CD8-positive, alpha-beta memory T cell (primary cell): ENCODE data around the gene TC2N. TPM values are rescaled to one million over a fixed set of nuclear protein-coding genes. Genes with fewer than 3 reads are reported as not detected.

Source experiments
- CTCF ChIA-PET: fragments of 350-600 bp; sonication (Branson Sonifier 250); formaldehyde crosslinking; loops from one replicate; lab custom pipeline; 2021; ENCODE audit warnings: antibody characterized with exemption; lab: Charles Lee
- POLR2A ChIA-PET: fragments of 350-600 bp; sonication (Branson Sonifier 250); formaldehyde crosslinking; loops from one replicate; lab custom pipeline; 2021; ENCODE audit warnings: antibody characterized with exemption; lab: Charles Lee
- DNase-seq, 5 donors: peaks; one replicate each; pipeline versions ENCODE4 v3.0.0 to v3.0.0-alpha.2; 2020 to 2022; ENCODE audit warnings: mixed read lengths in 1 of 5
- H3K27ac ChIP-seq: one replicate; pipeline ENCODE4 v1.7.0; 2013; ENCODE audit warnings: low read depth, mild to moderate bottlenecking, low read length, moderate library complexity
- H3K27me3 ChIP-seq: 2 replicates; pipeline ENCODE4 v1.7.0; 2013; ENCODE audit warnings: low read length, mild to moderate bottlenecking; ENCODE audit not compliant: insufficient read depth, poor library complexity, severe bottlenecking
- H3K36me3 ChIP-seq: 2 replicates; pipeline ENCODE4 v1.7.0; 2013; ENCODE audit warnings: mild to moderate bottlenecking, low read length, moderate library complexity; ENCODE audit not compliant: insufficient read depth
- H3K4me1 ChIP-seq: 2 replicates; pipeline ENCODE4 v1.7.0; 2013; ENCODE audit warnings: mild to moderate bottlenecking, low read length, moderate library complexity; ENCODE audit not compliant: insufficient read depth
- H3K4me3 ChIP-seq: 2 replicates; pipeline ENCODE4 v1.7.0; 2013; ENCODE audit warnings: mild to moderate bottlenecking, low read length
- H3K9me3 ChIP-seq: 2 replicates; pipeline ENCODE4 v1.7.0; 2013; ENCODE audit warnings: mild to moderate bottlenecking, low read length
- H3K27ac Mint-ChIP-seq, 8 donors: one replicate each; pipeline ENCODE4 v1.8.0; 2020 to 2021; ENCODE audit warnings: mixed read lengths in 8 of 8, mild to moderate bottlenecking in 6 of 8, inconsistent platforms in 3 of 8, moderate library complexity in 3 of 8
- H3K27me3 Mint-ChIP-seq, 2 donors: one replicate each; pipeline ENCODE4 v1.8.0; 2020 to 2021; ENCODE audit warnings: mixed read lengths in 2 of 2, mild to moderate bottlenecking in 1 of 2, moderate library complexity in 1 of 2
- H3K36me3 Mint-ChIP-seq, 3 donors: one replicate each; pipeline ENCODE4 v1.8.0; 2020 to 2021; ENCODE audit warnings: mixed read lengths in 3 of 3, inconsistent platforms in 1 of 3, mild to moderate bottlenecking in 1 of 3
- H3K4me1 Mint-ChIP-seq, 3 donors: one replicate each; pipeline ENCODE4 v1.8.0; 2020 to 2021; ENCODE audit warnings: mixed read lengths in 3 of 3, inconsistent platforms in 1 of 3, mild to moderate bottlenecking in 1 of 3
- H3K4me3 Mint-ChIP-seq, 7 donors: one replicate each; pipeline ENCODE4 v1.8.0; 2020 to 2021; ENCODE audit warnings: mixed read lengths in 7 of 7, mild to moderate bottlenecking in 6 of 7, moderate library complexity in 4 of 7, inconsistent platforms in 2 of 7
- H3K9me3 Mint-ChIP-seq, 5 donors: one replicate each; pipeline ENCODE4 v1.8.0; 2020 to 2022; ENCODE audit warnings: mixed read lengths in 5 of 5, mild to moderate bottlenecking in 3 of 5, moderate library complexity in 2 of 5, inconsistent platforms in 1 of 5
- polyA plus RNA-seq: library from polyadenylated mRNA; unstranded; fragments of 300-500 nt; fragmentation: Illumina TruSeq; gene quantifications from one replicate; pipeline ENCODE4 v1.2.3, GENCODE V29; 2021
- total RNA-seq, 2 experiments: library from RNA; stranded (reverse); gene quantifications; one replicate each; pipeline ENCODE4 v1.2.3, GENCODE V29; 2021

Gene TC2N
- total RNA-seq, result 10 to 100 TPM; 43.1 to 45.2 TPM
- polyA plus RNA-seq, result 228 TPM

DNA sequence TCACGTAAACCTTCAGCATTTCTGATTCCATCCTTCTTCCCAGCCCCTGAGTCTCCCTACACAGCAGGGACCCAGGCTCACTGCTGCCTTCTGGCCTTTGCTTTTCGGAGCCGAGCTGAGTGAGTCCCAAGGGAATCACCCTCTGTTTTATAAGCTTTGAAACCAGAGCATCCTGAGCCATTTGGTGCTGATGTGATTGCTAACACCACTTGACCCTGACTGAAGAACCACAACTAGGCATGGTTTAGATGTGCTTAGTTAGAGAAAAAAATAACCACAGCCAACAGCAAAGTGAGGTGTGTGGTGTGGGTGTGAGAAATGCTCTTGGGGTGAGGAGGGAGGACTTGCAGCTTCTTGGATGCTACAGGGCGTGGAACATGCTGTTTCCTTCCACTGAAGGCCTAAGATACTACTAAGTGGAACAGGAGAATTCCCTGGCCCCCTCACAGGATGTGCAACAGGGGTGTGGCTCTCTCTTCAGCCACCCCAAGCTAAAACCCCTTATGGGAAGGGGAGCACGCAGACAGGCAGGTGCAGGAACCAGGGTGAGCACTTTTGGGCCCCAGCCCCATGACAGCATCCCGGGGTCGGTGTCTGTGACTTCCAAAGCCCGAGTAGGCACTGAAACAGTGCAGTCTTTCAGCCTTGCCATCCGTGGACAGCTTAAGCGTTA is at the start of gene TC2N:
Gene TC2N, minus strand, starts transcription at position 221 of the 673 bp plus-strand sequence. CDS start 53,767 bp downstream, outside the sequence.
- Histone ChIP-seq H3K27me3 (no peaks in the 10 kb centered on the region), H3K9me3 (no peaks in the 10 kb centered on the region), H3K27ac (peak within 1 kb of the TSS; percentile 38), H3K36me3 (no peaks in the 10 kb centered on the region), H3K4me3 (peak within 1 kb of the TSS; percentile 69), H3K4me1 (peaks cover 74% of the 10 kb centered on the region)
- H3K36me3 Mint-ChIP-seq, result peaks cover 15 to 49% (median 25%) of the 10 kb centered on the region in 3 donors
- no peaks in the 10 kb centered on the region for H3K27me3 Mint-ChIP-seq
- ChIA-PET POLR2A (interaction anchor here (0.7 to 1.8 kb wide), 9 partner anchors 9 to 36 kb away, joined by 3 to 15 read pairs (median 6); no protein-coding TSS in a partner anchor), CTCF (interaction anchor here (1.0 to 3.5 kb wide), 8 partner anchors 9 to 71 kb away, joined by 3 to 13 read pairs (median 5); no protein-coding TSS in a partner anchor)
- peak within 1 kb of the TSS; percentile 97 to 100 (median 100) for H3K4me3 Mint-ChIP-seq
- H3K4me1 Mint-ChIP-seq, result peaks cover 73 to 82% (median 78%) of the 10 kb centered on the region in 3 donors
- H3K9me3 Mint-ChIP-seq, result no peaks in the 10 kb centered on the region
- H3K27ac Mint-ChIP-seq, result peak within 1 kb of the TSS; percentile 97 to 100 (median 98)
- DNase-seq, result peak; percentile 38 to 84 (median 65)

DNA sequence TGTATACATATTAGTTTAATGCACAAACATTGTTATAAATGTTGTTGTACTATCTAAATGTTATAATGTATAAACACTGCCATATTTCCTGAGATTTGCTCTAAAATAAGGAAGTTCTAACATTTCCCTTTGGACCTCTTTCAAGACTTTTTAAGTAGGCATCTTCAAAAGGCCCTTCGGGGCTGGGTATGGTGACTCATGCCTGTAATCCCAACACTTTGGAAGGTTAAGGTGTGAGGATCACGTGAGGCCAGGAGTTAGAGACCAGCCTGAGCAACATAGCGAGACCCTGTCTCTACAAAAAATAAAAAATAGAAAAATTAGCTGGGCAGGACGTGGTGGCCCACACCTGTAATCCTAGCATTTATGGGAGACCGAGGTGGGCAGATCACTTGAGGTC is 44.7 kb upstream of the TC2N start:
- Histone ChIP-seq H3K36me3 (no peaks in the 10 kb centered on the region), H3K27me3 (no peaks in the 10 kb centered on the region), H3K4me1 (peaks cover 5% of the 10 kb centered on the region), H3K27ac (no peak overlapping the region), H3K9me3 (no peaks in the 10 kb centered on the region), H3K4me3 (no peak overlapping the region)
- DNase-seq, result no peak
- peaks cover 19 to 35% (median 23%) of the 10 kb centered on the region in 3 donors for H3K4me1 Mint-ChIP-seq
- ChIA-PET CTCF (interaction anchor here (0.9 to 3.3 kb wide), 13 partner anchors 12 to 288 kb away, joined by 3 to 30 read pairs (median 5); partner anchors contain the start of gene TC2N), POLR2A (interaction anchor here (0.8 kb wide), 1 partner anchor 56 kb away, joined by 3 read pairs; no protein-coding TSS in a partner anchor)
- H3K36me3 Mint-ChIP-seq, result no peaks in the 10 kb centered on the region
- no peak overlapping the region for H3K4me3 Mint-ChIP-seq
- H3K27me3 Mint-ChIP-seq, result peaks cover 0 to 3% of the 10 kb centered on the region in 2 donors
- no peaks in the 10 kb centered on the region for H3K9me3 Mint-ChIP-seq
- no peak overlapping the region for H3K27ac Mint-ChIP-seq

DNA sequence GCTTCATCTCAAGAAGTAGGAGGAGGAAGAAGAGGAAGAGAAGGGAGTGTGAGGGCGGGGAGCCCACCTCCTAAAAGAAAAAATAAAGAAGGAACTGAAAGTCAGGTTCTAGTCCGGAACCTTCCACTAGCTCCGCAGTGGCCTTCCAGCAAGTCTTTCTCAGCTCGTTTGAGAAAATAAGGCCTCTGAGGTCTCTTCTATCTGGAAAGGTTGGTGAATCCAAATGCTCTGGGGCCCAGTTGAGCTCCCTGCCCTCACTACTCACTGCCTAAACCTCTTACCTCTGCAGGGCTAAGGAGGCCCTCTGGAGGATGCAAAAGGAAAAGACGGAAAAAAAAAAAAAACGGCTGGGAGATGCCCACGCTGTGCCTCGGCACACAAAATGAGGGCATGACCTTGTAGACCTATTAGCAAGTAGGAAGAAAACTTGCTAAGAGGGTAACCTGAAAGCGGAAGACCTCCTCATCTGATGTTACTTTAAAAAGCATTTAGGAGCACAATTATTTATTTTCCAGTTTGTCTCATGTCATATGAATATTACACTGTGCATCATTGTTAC is 44.2 kb upstream of the TC2N start:
- H3K4me3 Mint-ChIP-seq, result no peak overlapping the region
- POLR2A ChIA-PET, result interaction anchor here (0.7 kb wide), 1 partner anchor 90 kb away, joined by 4 read pairs; no protein-coding TSS in a partner anchor

DNA sequence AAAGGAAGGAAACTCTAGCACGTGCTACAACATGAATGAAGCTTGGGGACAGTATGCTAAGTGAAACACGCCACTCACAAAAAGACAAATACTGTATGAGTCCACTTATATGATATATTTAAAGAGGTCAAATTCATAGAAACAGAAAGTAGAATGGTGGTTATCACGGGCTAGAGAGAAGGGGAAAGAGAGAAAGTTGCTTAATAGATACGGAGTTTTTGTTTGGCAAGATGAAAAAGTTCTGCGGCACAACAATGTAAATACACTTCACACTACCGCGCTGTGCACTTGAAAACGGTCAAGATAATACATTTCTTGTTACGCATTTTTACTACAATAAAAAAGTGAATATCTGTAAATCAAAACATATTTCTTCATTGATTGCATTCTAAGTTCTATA is 42.9 kb upstream of the TC2N start:
- H3K27ac ChIP-seq, result no peak overlapping the region
- Mint-ChIP-seq H3K4me3 (peak overlapping the region in 1 of 7 donors; percentile 14), H3K9me3 (no peaks in the 10 kb centered on the region), H3K4me1 (peaks cover 19 to 35% (median 23%) of the 10 kb centered on the region in 3 donors), H3K27me3 (peaks cover 0 to 3% of the 10 kb centered on the region in 2 donors), H3K27ac (peak overlapping the region in 3 of 8 donors; percentile 12 to 32 (median 32)), H3K36me3 (no peaks in the 10 kb centered on the region)
- peaks cover 5% of the 10 kb centered on the region for H3K4me1 ChIP-seq
- ChIA-PET CTCF (interaction anchor here (1.4 to 3.3 kb wide), 3 partner anchors 18 to 261 kb away, joined by 6 to 30 read pairs (median 8); no protein-coding TSS in a partner anchor), POLR2A (no interaction called here)
- H3K36me3 ChIP-seq, result no peaks in the 10 kb centered on the region
- no peaks in the 10 kb centered on the region for H3K27me3 ChIP-seq
- DNase-seq, result no peak
- no peaks in the 10 kb centered on the region for H3K9me3 ChIP-seq
- no peak overlapping the region for H3K4me3 ChIP-seq

More for the DNA sequence above, 44.2 kb upstream of the TC2N start:
- Histone ChIP-seq H3K4me3 (no peak overlapping the region), H3K9me3 (no peaks in the 10 kb centered on the region), H3K27me3 (no peaks in the 10 kb centered on the region), H3K27ac (no peak overlapping the region), H3K4me1 (peaks cover 5% of the 10 kb centered on the region), H3K36me3 (no peaks in the 10 kb centered on the region)
- H3K27me3 Mint-ChIP-seq, result peaks cover 0 to 3% of the 10 kb centered on the region in 2 donors
- H3K27ac Mint-ChIP-seq, result peak overlapping the region in 3 of 8 donors; percentile 37 to 83 (median 77)
- CTCF ChIA-PET, result interaction anchor here (0.6 to 3.3 kb wide), 27 partner anchors 10 to 931 kb away, joined by 3 to 30 read pairs (median 4); partner anchors contain the start of gene TC2N
- no peaks in the 10 kb centered on the region for H3K9me3 Mint-ChIP-seq
- H3K4me1 Mint-ChIP-seq, result peaks cover 19 to 35% (median 23%) of the 10 kb centered on the region in 3 donors
- peak in 4 of 5 donors; percentile 28 to 66 (median 52) for DNase-seq
- no peaks in the 10 kb centered on the region for H3K36me3 Mint-ChIP-seq

DNA sequence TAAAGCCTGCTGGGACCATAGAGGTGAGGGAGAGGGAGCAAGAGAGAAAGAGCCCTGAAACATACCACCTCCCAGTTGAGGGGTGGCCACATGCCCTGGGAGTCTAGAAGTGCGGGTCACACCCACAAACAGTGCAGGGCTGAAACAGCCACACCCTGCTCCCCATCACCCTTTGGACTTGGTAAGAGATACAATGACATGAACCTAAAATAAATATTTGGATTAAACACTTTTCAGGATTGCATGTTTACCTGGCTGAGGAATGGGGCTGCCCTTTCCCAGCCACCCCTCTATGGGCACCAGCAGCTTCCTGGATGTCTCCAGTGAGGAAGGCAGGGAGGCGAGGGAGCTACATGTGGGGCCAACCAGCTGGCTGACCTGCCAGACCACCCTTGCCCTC is 39.0 kb upstream of the TC2N start:
- no peak overlapping the region for H3K27ac ChIP-seq
- no peak for DNase-seq
- Mint-ChIP-seq H3K27me3 (peaks cover 0 to 1% of the 10 kb centered on the region in 2 donors), H3K4me3 (no peak overlapping the region), H3K36me3 (no peaks in the 10 kb centered on the region), H3K27ac (peak overlapping the region in 1 of 8 donors; percentile 24), H3K4me1 (peaks cover 16 to 34% (median 17%) of the 10 kb centered on the region in 3 donors), H3K9me3 (no peaks in the 10 kb centered on the region)
- no peaks in the 10 kb centered on the region for H3K9me3 ChIP-seq
- ChIA-PET POLR2A (no interaction called here), CTCF (no interaction called here)
- no peaks in the 10 kb centered on the region for H3K27me3 ChIP-seq
- no peaks in the 10 kb centered on the region for H3K36me3 ChIP-seq
- H3K4me1 ChIP-seq, result peaks cover 3% of the 10 kb centered on the region
- no peak overlapping the region for H3K4me3 ChIP-seq

DNA sequence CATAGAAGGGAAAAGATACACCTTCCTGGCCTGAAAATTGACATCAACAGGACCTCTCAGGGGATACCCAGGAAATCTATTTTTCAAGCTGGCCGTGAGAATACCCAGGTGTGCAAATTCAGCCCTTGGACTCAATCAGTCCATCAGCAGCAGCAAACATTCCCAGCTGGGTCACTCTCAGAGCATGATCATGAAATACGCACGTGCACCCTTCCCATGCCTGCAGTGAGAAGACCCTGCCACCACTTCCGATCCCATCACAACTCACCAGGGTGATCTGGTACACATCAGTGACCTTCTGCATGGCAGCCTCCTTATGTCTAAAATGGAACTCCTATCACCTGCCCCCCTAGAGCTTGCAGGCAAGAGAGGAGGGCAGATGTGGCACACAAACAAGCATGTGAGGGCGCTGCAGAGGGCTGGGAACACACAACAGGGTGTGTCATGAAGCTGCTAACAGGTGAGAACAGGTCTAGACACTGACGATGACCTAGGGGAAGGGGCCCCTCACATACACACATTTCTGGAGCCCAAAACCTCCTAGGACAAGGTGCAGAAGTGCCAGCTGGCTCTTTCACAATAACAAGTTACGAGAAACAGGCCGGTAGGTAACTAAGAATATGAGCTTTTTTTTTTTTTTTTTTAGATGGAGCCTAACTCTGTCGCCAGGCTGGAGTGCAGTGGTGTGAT is 37.8 kb upstream of the TC2N start:
- H3K36me3 Mint-ChIP-seq, result no peaks in the 10 kb centered on the region
- CTCF ChIA-PET, result no interaction called here

DNA sequence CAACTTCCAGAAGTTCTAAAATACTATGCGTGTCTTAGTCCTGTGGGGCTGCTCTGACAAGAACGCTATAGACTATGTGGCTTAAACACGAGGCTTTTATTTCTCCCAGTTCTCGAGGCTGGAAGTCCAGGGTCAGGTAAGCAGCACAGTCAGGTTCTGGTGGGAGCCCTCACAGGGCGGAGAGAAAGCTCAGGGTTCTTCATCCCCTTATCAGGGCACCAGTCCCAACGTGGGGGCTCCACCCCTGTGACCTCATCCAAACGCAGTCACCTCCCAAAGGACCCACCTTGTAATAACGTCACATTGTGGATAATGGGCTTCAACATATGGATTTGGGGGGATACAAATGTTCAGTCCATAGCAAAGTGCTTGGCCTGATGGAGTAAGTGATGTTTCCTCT is 37.1 kb upstream of the TC2N start:
- ChIA-PET POLR2A (no interaction called here), CTCF (no interaction called here)
- Histone ChIP-seq H3K9me3 (no peaks in the 10 kb centered on the region), H3K4me3 (no peak overlapping the region), H3K27ac (no peak overlapping the region), H3K4me1 (no peaks in the 10 kb centered on the region), H3K36me3 (no peaks in the 10 kb centered on the region), H3K27me3 (no peaks in the 10 kb centered on the region)
- no peak overlapping the region for H3K4me3 Mint-ChIP-seq
- peaks cover 0 to 1% of the 10 kb centered on the region in 2 donors for H3K27me3 Mint-ChIP-seq
- H3K36me3 Mint-ChIP-seq, result no peaks in the 10 kb centered on the region
- H3K4me1 Mint-ChIP-seq, result peaks cover 13 to 21% (median 17%) of the 10 kb centered on the region in 3 donors
- DNase-seq, result no peak
- H3K27ac Mint-ChIP-seq, result no peak overlapping the region
- H3K9me3 Mint-ChIP-seq, result no peaks in the 10 kb centered on the region

More for the DNA sequence above, 37.8 kb upstream of the TC2N start:
- DNase-seq, result no peak
- no peak overlapping the region for H3K27ac ChIP-seq
- H3K36me3 ChIP-seq, result no peaks in the 10 kb centered on the region
- H3K4me1 ChIP-seq, result no peaks in the 10 kb centered on the region
- POLR2A ChIA-PET, result no interaction called here
- H3K9me3 ChIP-seq, result no peaks in the 10 kb centered on the region
- Mint-ChIP-seq H3K27ac (no peak overlapping the region), H3K9me3 (no peaks in the 10 kb centered on the region), H3K4me3 (no peak overlapping the region), H3K27me3 (peaks cover 0 to 1% of the 10 kb centered on the region in 2 donors), H3K4me1 (peaks cover 13 to 24% (median 14%) of the 10 kb centered on the region in 3 donors)
- H3K27me3 ChIP-seq, result no peaks in the 10 kb centered on the region
- no peak overlapping the region for H3K4me3 ChIP-seq
